ENCODE results near the gene SESN2. TPM values are rescaled to one million over a fixed set of nuclear protein-coding genes. Genes with fewer than 3 reads are reported as not detected.

SESN2 gene
- total RNA-seq, 3 donors from 2014 or later (not counting 1 experiment from before 2014, with no cell fraction given): 21.0 to 30.3 (median 27.1) TPM

Other genes with a start within 250 kb of the SESN2 start
- 10 to 100 TPM; 17.7 to 25.2 (median 19.1) TPM for gene EYA3, start 170.9 kb upstream of the SESN2 start, total RNA-seq
- gene PTAFR, start 82.8 kb upstream of the SESN2 start, total RNA-seq: 1 to 10 TPM; 1.2 to 6.4 (median 1.5) TPM
- gene DNAJC8, start 26.5 kb upstream of the SESN2 start, total RNA-seq: 10 to 100 TPM; 85.3 to 85.9 (median 85.4) TPM
- gene ATP5IF1, start 23.4 kb upstream of the SESN2 start, total RNA-seq: 100 to 1,000 TPM in 1 of 3 donors, 10 to 100 TPM in 2; 81.1 to 101 (median 91.1) TPM
- 10 to 100 TPM in 1 of 3 donors, 1 to 10 TPM in 2; 6.6 to 10.2 (median 8.9) TPM for gene MED18, start 69.5 kb downstream of the SESN2 start, total RNA-seq
- 10 to 100 TPM; 35.2 to 50.9 (median 44.2) TPM for gene PHACTR4, start 110.2 kb downstream of the SESN2 start, total RNA-seq
- gene RCC1, start 246.5 kb downstream of the SESN2 start, total RNA-seq: 10 to 100 TPM; 15.9 to 23.7 (median 19.2) TPM